K562 (cell line): ENCODE data around the gene TMEM242. TPM values are rescaled to one million over a fixed set of nuclear protein-coding genes. Genes with fewer than 3 reads are reported as not detected.

Experiments used
- CCNT2 ChIP-seq: IDR thresholded peaks from 2 replicates; pipeline ENCODE4 v1.6.1; 2011; ENCODE audit warnings: borderline replicate concordance, low read depth, mild to moderate bottlenecking, moderate library complexity, mixed read lengths, low read length; ENCODE audit not compliant: insufficient read length; ENCODE audit errors: extremely low read depth
- DLX4 ChIP-seq: fragments of 250-450 bp; sonication (Bioruptor Pico); IDR thresholded peaks from 2 replicates; pipeline ENCODE4 v1.6.1; 2021; ENCODE audit warnings: mild to moderate bottlenecking
- EP300 ChIP-seq: IDR thresholded peaks from 2 replicates; pipeline ENCODE4 v1.6.1; 2012; ENCODE audit warnings: low read length, improper control_type of control experiment
- GABPB2 ChIP-seq: fragments of 250-450 bp; sonication (Bioruptor Pico); conservative IDR thresholded peaks from 2 replicates; pipeline ENCODE4 v1.5.1; 2021; ENCODE audit warnings: mild to moderate bottlenecking
- HES1 ChIP-seq: fragments of 450-650 bp; IDR thresholded peaks from 2 replicates; pipeline ENCODE4 v1.6.1; 2016; ENCODE audit warnings: low read depth, mild to moderate bottlenecking, moderate library complexity
- MLLT1 ChIP-seq, 2 experiments: fragments of 450-650 bp; IDR thresholded peaks; 2 replicates each; pipeline ENCODE4 v1.6.1; 2016
- NR0B1 ChIP-seq: fragments of 450-650 bp; IDR thresholded peaks from one replicate; pipeline ENCODE4 v1.6.1; 2018; ENCODE audit warnings: mild to moderate bottlenecking, moderate library complexity; ENCODE audit not compliant: partially characterized antibody
- PCBP2 ChIP-seq: fragments of 200-400 bp; formaldehyde crosslinking; IDR thresholded peaks from 2 replicates; pipeline ENCODE4 v1.6.1; 2018; ENCODE audit warnings: low read length, low read depth, mild to moderate bottlenecking, moderate library complexity; ENCODE audit not compliant: poor library complexity, severe bottlenecking
- SAP30 ChIP-seq: fragments of 200-600 bp; sonication (generic); IDR thresholded peaks from 2 replicates; pipeline ENCODE4 v1.6.1; 2012; ENCODE audit warnings: borderline replicate concordance, low read depth, mild to moderate bottlenecking, moderate library complexity, low read length, control low read depth, inconsistent platforms; ENCODE audit not compliant: insufficient read depth, poor library complexity, severe bottlenecking
- VEZF1 ChIP-seq: fragments of 200-800 bp; sonication (Bioruptor generic); IDR thresholded peaks from 2 replicates; pipeline ENCODE4 v1.6.1; 2017; ENCODE audit warnings: missing genetic modification characterization, missing compliant biosample characterization
- ZBTB33 ChIP-seq: sonication (generic); formaldehyde crosslinking; IDR thresholded peaks from 2 replicates; pipeline ENCODE4 v1.8.1; 2023; ENCODE audit warnings: mild to moderate bottlenecking, missing genetic modification reagents
- ZNF280A ChIP-seq: fragments of 450-650 bp; IDR thresholded peaks from 2 replicates; pipeline ENCODE4 v1.6.1; 2018; ENCODE audit warnings: mild to moderate bottlenecking, low read depth; ENCODE audit not compliant: partially characterized antibody
- ZNF511 ChIP-seq: sonication (generic); formaldehyde crosslinking; IDR thresholded peaks from 2 replicates; pipeline ENCODE4 v1.8.0; 2022; ENCODE audit warnings: mild to moderate bottlenecking, missing genetic modification reagents
- ZNF766 ChIP-seq: fragments of 200-800 bp; sonication (Bioruptor generic); conservative IDR thresholded peaks from 2 replicates; pipeline ENCODE4 v1.6.1; 2016; ENCODE audit warnings: missing genetic modification characterization, missing compliant biosample characterization
- ZNF830 ChIP-seq: fragments of 250-450 bp; sonication (Bioruptor Pico); IDR thresholded peaks from 2 replicates; pipeline ENCODE4 v1.5.0; 2021; ENCODE audit warnings: mild to moderate bottlenecking
- polyA plus RNA-seq, 8 experiments: library from polyadenylated mRNA; depleted of rRNA in 4 of 8; stranded (reverse) in 5 of 8; unstranded in 3 of 8; fragments of >200 nt; fragmentation: Nextera tagmentation in 2 of 8; fragmentation: Illumina TruSeq in 1 of 8; extraction: Ambion mirVana in 2 of 8; extraction: Trizol in 1 of 8; gene quantifications; 2 replicates each; pipeline versions ENCODE4 v1.2.1 to v1.2.3, GENCODE V29; 2011 to 2014; ENCODE audit warnings: inconsistent platforms in 1 of 8, missing spikeins in 1 of 8
- total RNA-seq, 7 experiments: library from RNA; depleted of rRNA in 6 of 7; stranded (reverse); fragments of >200 nt in 6 of 7; fragmentation: Illumina TruSeq in 2 of 7; extraction: Trizol in 2 of 7; gene quantifications; 2 replicates each; pipeline versions ENCODE4 v1.2.1 to v1.2.3, GENCODE V29; 2011 to 2021; ENCODE audit warnings: low replicate concordance in 1 of 7

TMEM242 gene
- total and polyA plus RNA-seq, 9 of the 15 experiments (the other 6 are each of a cell fraction or from before 2014, with no cell fraction given) = 9.5 to 35.3 (median 16.5) TPM

- TF ChIP-seq MLLT1 (IDR thresholded peaks at IDR 0.05) (0 out of 4 replicates have a peak, but pooled peaks of 1 of the 2 experiments have one; percentile 55), DLX4 (CRISPR knock-in tag) (no peak), ZBTB33 (CRISPR knock-in tag) (peak; percentile 63), ZNF830 (CRISPR knock-in tag) (no peak), VEZF1 (0 out of 2 replicates have a peak, but pooled peaks have one; percentile 17), EP300 (no peak), GABPB2 (CRISPR knock-in tag) (no peak), NR0B1 (no peak), HES1 (no peak), CCNT2 (no peak), ZNF280A (no peak), SAP30 (no peak), PCBP2 (no peak), ZNF766 (CRISPR knock-in tag) (no peak), ZNF511 (CRISPR knock-in tag) (no peak)
Measured at GRCh38 chr6:157304899-157305663, 18.2 kb downstream of the TMEM242 start (continued).
